GM12878 (cell line): Measurements from ENCODE around the gene MSX1. TPM values are rescaled to one million over a fixed set of nuclear protein-coding genes. Genes with fewer than 3 reads are reported as not detected.

Source experiments
- ATAC-seq: fragments of 200-7000 bp; cut with Tn5 transposase; 3 replicates; pipeline ENCODE4 v1.9.1; 2020; ENCODE audit warnings: mild to moderate bottlenecking, moderate library complexity
- BruUV-seq: library from RNA; stranded (reverse); fragments of 400-500 nt; replicated peaks from 2 replicates; lab custom pipeline; 2021; lab: Mats Ljungman, UMichigan
- CTCF ChIA-PET: fragments of 300-600 bp; sonication (Branson Sonifier 250); formaldehyde crosslinking; extraction: SDS; loops from one replicate; lab custom pipeline; 2021; ENCODE audit warnings: inconsistent platforms; lab: Yijun Ruan, JAX
- POLR2A ChIA-PET: fragments of 350-600 bp; formaldehyde crosslinking; extraction: SDS; loops from one replicate; lab custom pipeline; 2021; ENCODE audit warnings: inconsistent platforms; lab: Charles Lee
- RAD21 ChIA-PET: fragments of 300-600 bp; sonication (Branson Sonifier 250); formaldehyde crosslinking; loops from one replicate; lab custom pipeline; 2023; ENCODE audit warnings: antibody characterized with exemption; ENCODE audit not compliant: unreplicated experiment; lab: Charles Lee
- SMC1A ChIA-PET: fragments of 300-600 bp; sonication (Branson Sonifier 250); formaldehyde crosslinking; loops from one replicate; lab custom pipeline; 2023; ENCODE audit not compliant: unreplicated experiment, uncharacterized antibody; lab: Charles Lee
- DNase-seq: peaks from one replicate; pipeline ENCODE4 v3.0.0-alpha.2; 2011; ENCODE audit warnings: low read depth, low spot score
- FAIRE-seq: peaks from 3 replicates; lab custom pipeline; 2011; peaks lifted over from hg19 to GRCh38; lab: Jason Lieb, UNC
- H2AFZ ChIP-seq: 2 replicates; pipeline ENCODE4 v1.6.0; 2011; ENCODE audit warnings: low read depth, low read length, control low read depth; ENCODE audit not compliant: control insufficient read depth
- H3K27ac ChIP-seq: 2 replicates; pipeline ENCODE4 v1.5.1; 2011; ENCODE audit warnings: control low read depth; ENCODE audit not compliant: control insufficient read depth, insufficient read depth
- H3K27me3 ChIP-seq, 2 experiments: replicated peaks in 1 of 2; 2 replicates each; pipeline versions ENCODE4 v1.6.0 to v1.6.1; 2011; ENCODE audit warnings: low read length in 1 of 2; ENCODE audit not compliant: control insufficient read depth in 2 of 2, insufficient read depth in 2 of 2
- H3K36me3 ChIP-seq, 2 experiments: 2 replicates each; pipeline ENCODE4 v1.5.1; 2011; ENCODE audit warnings: low read length in 1 of 2; ENCODE audit not compliant: control insufficient read depth in 2 of 2, insufficient read depth in 2 of 2
- H3K4me1 ChIP-seq: 2 replicates; pipeline ENCODE4 v1.6.1; 2011; ENCODE audit warnings: mild to moderate bottlenecking, low read length, moderate library complexity, mixed read lengths; ENCODE audit not compliant: control insufficient read depth, insufficient read depth
- H3K4me2 ChIP-seq: 2 replicates; pipeline ENCODE4 v1.6.0; 2011; ENCODE audit warnings: control low read depth; ENCODE audit not compliant: control insufficient read depth, insufficient read depth
- H3K4me3 ChIP-seq: fragments of 200-600 bp; sonication (generic); 2 replicates; pipeline ENCODE4 v1.5.1; 2016
- H3K79me2 ChIP-seq: 2 replicates; pipeline ENCODE4 v1.6.0; 2011; ENCODE audit warnings: low read length; ENCODE audit not compliant: control insufficient read depth, insufficient read depth
- H3K9ac ChIP-seq: 2 replicates; pipeline ENCODE4 v1.8.0; 2011; ENCODE audit warnings: low read length, control low read depth, mixed read lengths; ENCODE audit not compliant: control insufficient read depth, insufficient read depth
- H3K9me3 ChIP-seq: replicated peaks from 3 replicates; pipeline ENCODE4 v1.5.1; 2011; ENCODE audit warnings: mild to moderate bottlenecking, low read length; ENCODE audit not compliant: control insufficient read depth, insufficient read depth
- H4K20me1 ChIP-seq: 2 replicates; pipeline ENCODE4 v1.6.0; 2011; ENCODE audit not compliant: control insufficient read depth, insufficient read depth
- BRCA1 ChIP-seq: IDR thresholded peaks from 2 replicates; pipeline ENCODE4 v1.6.1; 2011; ENCODE audit warnings: low read depth, low read length, improper control_type of control experiment
- CBFB ChIP-seq: IDR thresholded peaks from 2 replicates; pipeline ENCODE4 v1.6.1; 2016; ENCODE audit warnings: antibody characterized with exemption, low read depth
- CEBPZ ChIP-seq: fragments of 150-350 bp; IDR thresholded peaks from 2 replicates; pipeline ENCODE4 v1.6.1; 2016; ENCODE audit warnings: low read depth, low read length
- CHD1 ChIP-seq: IDR thresholded peaks from 2 replicates; pipeline ENCODE4 v1.6.1; 2012; ENCODE audit warnings: low read depth, low read length, improper control_type of control experiment
- E2F8 ChIP-seq: fragments of 450-650 bp; IDR thresholded peaks from 2 replicates; pipeline ENCODE4 v1.6.1; 2018; ENCODE audit warnings: mild to moderate bottlenecking, low read depth, moderate library complexity; ENCODE audit not compliant: partially characterized antibody
- EED ChIP-seq: sonication (generic); IDR thresholded peaks from 2 replicates; pipeline ENCODE4 v1.6.1; 2016; ENCODE audit warnings: antibody characterized with exemption, low read depth
- ESRRA ChIP-seq: IDR thresholded peaks from 2 replicates; pipeline ENCODE4 v1.6.1; 2012; ENCODE audit warnings: mild to moderate bottlenecking, low read length, improper control_type of control experiment
- JUNB ChIP-seq: IDR thresholded peaks from 2 replicates; pipeline ENCODE4 v1.6.1; 2016; ENCODE audit warnings: antibody characterized with exemption, mild to moderate bottlenecking
- NFYB ChIP-seq: IDR thresholded peaks from 2 replicates; pipeline ENCODE4 v1.6.1; 2011; ENCODE audit warnings: low read depth, mild to moderate bottlenecking, low read length, improper control_type of control experiment, moderate library complexity; ENCODE audit not compliant: insufficient read depth
- PAX5 ChIP-seq: IDR thresholded peaks from 2 replicates; pipeline ENCODE4 v1.6.1; 2011; ENCODE audit warnings: low read depth, low read length, borderline replicate concordance
- RELA ChIP-seq: fragments of 450-650 bp; IDR thresholded peaks from 2 replicates; pipeline ENCODE4 v1.8.0; 2014; ENCODE audit warnings: borderline replicate concordance; ENCODE audit not compliant: partially characterized antibody
- REST ChIP-seq: IDR thresholded peaks from 2 replicates; pipeline ENCODE4 v1.6.1; 2012; ENCODE audit warnings: mild to moderate bottlenecking, low read depth, low read length
- SREBF1 ChIP-seq: IDR thresholded peaks from 2 replicates; pipeline ENCODE4 v1.6.1; 2012; ENCODE audit warnings: mild to moderate bottlenecking, low read length
- ZNF384 ChIP-seq: IDR thresholded peaks from 2 replicates; pipeline ENCODE4 v1.6.1; 2012; ENCODE audit warnings: low read depth, mild to moderate bottlenecking, low read length, improper control_type of control experiment, borderline replicate concordance
- WGBS: methylation state at CpG from one replicate; pipeline ENCODE4 v1.1.6; 2016; ENCODE audit warnings: low lambda C conversion rate; ENCODE audit not compliant: insufficient replicate concordance, insufficient coverage; ENCODE audit errors: missing lambda C conversion rate; 5-methylcytosine and 5-hydroxymethylcytosine counted together
- in situ Hi-C: fragments of 300-500 bp; cut with MboI; formaldehyde crosslinking; loops from 9 replicates; pipeline ENCODE4 v1.14.3; 2018; ENCODE audit warnings: mixed read lengths
- intact Hi-C: fragments of 100-400 bp; cut with micrococcal nuclease; formaldehyde crosslinking; loops from one replicate; pipeline ENCODE4 v1.14.2; 2022; ENCODE audit not compliant: unreplicated experiment
- polyA plus RNA-seq, 11 experiments: library from polyadenylated mRNA; depleted of rRNA in 4 of 11; unstranded in 6 of 11; stranded (reverse) in 5 of 11; fragments of >200 nt; fragmentation: Nextera tagmentation in 4 of 11; fragmentation: Illumina TruSeq in 1 of 11; extraction: Ambion mirVana in 4 of 11; extraction: Trizol in 1 of 11; gene quantifications; 1 replicate in 1 of 11; 2 replicates in 10 of 11; pipeline versions ENCODE4 v1.2.1 to v1.2.3, GENCODE V29; 2011 to 2016; ENCODE audit warnings: inconsistent platforms in 2 of 11, missing spikeins in 2 of 11, low read depth in 1 of 11
- total RNA-seq, 4 experiments: library from RNA; depleted of rRNA in 3 of 4; stranded (reverse); fragments of >200 nt in 3 of 4; fragmentation: Illumina TruSeq in 1 of 4; extraction: Trizol in 1 of 4; gene quantifications; 2 replicates each; pipeline versions ENCODE4 v1.2.1 to v1.2.3, GENCODE V29; 2013 to 2021

Gene MSX1
- total and polyA plus RNA-seq, 10 of the 15 experiments (the other 5 are each of a cell fraction or from before 2014, with no cell fraction given): 0.04 to 0.56 (median 0.15) TPM; not detected in 2

GRCh38 chr4:4866124-4866865 lies 6.8 kb downstream of the MSX1 start:
- Histone ChIP-seq H4K20me1 (no peaks in the 10 kb centered on the region; the same call in 1 of the 2 replicates), H3K27ac (no peak overlapping the region), H3K36me3 (no peaks in the 10 kb centered on the region), H3K79me2 (no peaks in the 10 kb centered on the region), H2AFZ (no peak overlapping the region), H3K4me2 (no peak overlapping the region), H3K27me3 (peaks cover 22 to 41% of the 10 kb centered on the region in 2 experiments), H3K4me1 (no peaks in the 10 kb centered on the region), H3K9ac (no peak overlapping the region), H3K4me3 (no peak overlapping the region), H3K9me3 (peaks cover 2% of the 10 kb centered on the region; the same call in 2 of the 3 replicates)
- DNase-seq (no peak), ATAC-seq (no peak), FAIRE-seq (no peak)
- in situ Hi-C loops (no loop called here), intact Hi-C loops (no loop called here)
- ChIA-PET RAD21 (no interaction called here), CTCF (no interaction called here), SMC1A (no interaction called here), POLR2A (no interaction called here)
- BruUV-seq: no TSS peak
- 32% methylated on average over 44 of the region's 44 CpGs for WGBS
- TF ChIP-seq NFYB (no peak), CBFB (no peak), EED (no peak), REST (no peak), CEBPZ (no peak), ESRRA (no peak), E2F8 (no peak), PAX5 (no peak), JUNB (no peak), SREBF1 (no peak), CHD1 (no peak), ZNF384 (no peak), RELA (no peak), BRCA1 (no peak)
